Suprapubic skin (tissue), 4 donors: ENCODE measurements around the gene RARG. TPM values are rescaled to one million over a fixed set of nuclear protein-coding genes. Genes with fewer than 3 reads are reported as not detected.
A peak's percentile ranks its signal among the peaks of the same experiment; 100 is the strongest.

Experiments used
- DNase-seq, 2 donors: peaks; one replicate each; pipeline ENCODE4 v3.0.0-alpha.2; 2019; ENCODE audit warnings: low spot score in 2 of 2
- H3K27ac ChIP-seq: fragments of 200-600 bp; sonication (generic); one replicate; pipeline ENCODE4 v1.5.1; 2019
- H3K27me3 ChIP-seq: fragments of 200-600 bp; sonication (generic); one replicate; pipeline ENCODE4 v1.5.1; 2019
- H3K36me3 ChIP-seq: fragments of 200-600 bp; sonication (generic); one replicate; pipeline ENCODE4 v1.5.1; 2019
- H3K4me1 ChIP-seq: fragments of 200-600 bp; sonication (generic); one replicate; pipeline ENCODE4 v1.5.1; 2019
- H3K4me3 ChIP-seq: fragments of 200-600 bp; sonication (generic); one replicate; pipeline ENCODE4 v1.5.1; 2019; ENCODE audit warnings: mild to moderate bottlenecking
- H3K9me3 ChIP-seq: fragments of 200-600 bp; sonication (generic); one replicate; pipeline ENCODE4 v1.5.1; 2019
- EP300 ChIP-seq: sonication (generic); formaldehyde crosslinking; IDR thresholded peaks from one replicate; pipeline ENCODE4 v1.6.1; 2017; ENCODE audit warnings: antibody characterized with exemption
- POLR2A ChIP-seq, 2 donors: fragments of 450-650 bp; IDR thresholded peaks; one replicate each; pipeline ENCODE4 v1.6.1; 2017; ENCODE audit warnings: antibody characterized with exemption in 2 of 2, mild to moderate bottlenecking in 2 of 2, moderate library complexity in 2 of 2
- POLR2AphosphoS5 ChIP-seq, 3 donors: sonication (generic); formaldehyde crosslinking; IDR thresholded peaks; one replicate each; pipeline ENCODE4 v1.6.1; 2017; ENCODE audit warnings: antibody characterized with exemption in 3 of 3
- WGBS: methylation state at CpG from one replicate; pipeline ENCODE4 v1.1.5; 2018; 5-methylcytosine and 5-hydroxymethylcytosine counted together
- total RNA-seq, 4 donors: library from RNA; depleted of rRNA; stranded (reverse); fragments of >200 nt; gene quantifications; one replicate each; pipeline ENCODE4 v1.1.0, GENCODE V29; 2016
- TF ChIP-seq, protein P1 (sequence below), 2 donors: fragments of 200-600 bp in 1 of 2; fragments of 450-650 bp in 1 of 2; sonication (generic) in 1 of 2; IDR thresholded peaks; one replicate each; pipeline ENCODE4 v1.5.1; 2016 to 2019; ENCODE audit warnings: antibody characterized with exemption in 2 of 2, mild to moderate bottlenecking in 1 of 2, moderate library complexity in 1 of 2

RARG gene
- total RNA-seq, 4 donors from 2014 or later: 140 to 198 (median 172) TPM

DNA sequence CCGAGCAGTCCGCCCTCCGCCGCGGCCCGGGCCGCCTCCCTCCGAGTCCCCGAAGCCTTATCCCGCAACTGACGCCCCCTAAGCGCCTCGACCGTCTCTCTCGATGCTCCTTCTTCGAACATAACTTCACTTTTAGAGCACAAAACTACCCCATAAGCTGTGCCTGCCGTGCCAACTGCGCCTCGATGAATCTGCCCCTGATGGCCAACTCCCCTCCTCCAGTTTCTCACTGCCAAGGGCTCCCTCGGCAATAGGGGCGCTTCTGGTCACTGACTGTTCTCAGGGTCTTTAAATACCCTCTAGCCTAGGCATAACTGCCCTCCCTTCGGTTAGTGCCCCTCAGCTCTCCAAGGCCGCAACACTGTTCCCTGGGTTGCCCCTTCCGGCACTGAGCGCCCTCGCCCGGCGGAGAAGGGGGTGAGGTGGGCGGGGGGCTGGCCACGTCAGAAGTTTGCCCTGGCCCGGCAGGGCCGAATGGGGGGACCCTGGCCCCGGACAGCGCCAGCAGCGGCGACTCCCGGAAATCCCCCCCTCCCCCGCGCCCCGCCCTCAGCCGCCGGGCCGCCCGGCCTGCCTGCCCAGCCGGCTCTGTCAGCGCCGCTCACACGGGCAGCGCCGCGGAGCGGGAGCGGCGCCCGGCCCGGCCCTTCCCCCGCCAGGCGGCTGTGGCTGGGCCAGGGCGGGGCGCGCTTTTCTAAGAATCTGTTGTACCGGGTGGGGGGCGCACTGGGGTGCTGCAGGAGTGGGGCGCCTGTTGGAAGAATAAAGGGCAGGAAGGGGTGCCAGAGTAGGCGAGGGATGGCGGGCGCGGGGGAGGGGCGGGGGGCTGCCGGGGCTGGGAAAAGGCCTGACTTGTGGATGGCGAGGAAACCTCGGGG is 10.6 kb downstream of the RARG start:
- WGBS: 2% methylated on average over 32 of the region's 72 CpGs
- Histone ChIP-seq H3K4me1 (peaks cover 96% of the 10 kb centered on the region), H3K27me3 (no peaks in the 10 kb centered on the region), H3K27ac (peak overlapping the region; percentile 99), H3K9me3 (no peaks in the 10 kb centered on the region), H3K36me3 (peaks cover 1% of the 10 kb centered on the region), H3K4me3 (peak overlapping the region; percentile 61)
- DNase-seq: peak in 1 of 2 donors; percentile 85
- TF ChIP-seq POLR2AphosphoS5 (IDR thresholded peaks at IDR 0.05) (peak in 1 of 3 donors; percentile 31), EP300 (no peak), POLR2A (IDR thresholded peaks at IDR 0.05) (peak in 1 of 2 donors; percentile 30)
- TF ChIP-seq, protein P1, sequence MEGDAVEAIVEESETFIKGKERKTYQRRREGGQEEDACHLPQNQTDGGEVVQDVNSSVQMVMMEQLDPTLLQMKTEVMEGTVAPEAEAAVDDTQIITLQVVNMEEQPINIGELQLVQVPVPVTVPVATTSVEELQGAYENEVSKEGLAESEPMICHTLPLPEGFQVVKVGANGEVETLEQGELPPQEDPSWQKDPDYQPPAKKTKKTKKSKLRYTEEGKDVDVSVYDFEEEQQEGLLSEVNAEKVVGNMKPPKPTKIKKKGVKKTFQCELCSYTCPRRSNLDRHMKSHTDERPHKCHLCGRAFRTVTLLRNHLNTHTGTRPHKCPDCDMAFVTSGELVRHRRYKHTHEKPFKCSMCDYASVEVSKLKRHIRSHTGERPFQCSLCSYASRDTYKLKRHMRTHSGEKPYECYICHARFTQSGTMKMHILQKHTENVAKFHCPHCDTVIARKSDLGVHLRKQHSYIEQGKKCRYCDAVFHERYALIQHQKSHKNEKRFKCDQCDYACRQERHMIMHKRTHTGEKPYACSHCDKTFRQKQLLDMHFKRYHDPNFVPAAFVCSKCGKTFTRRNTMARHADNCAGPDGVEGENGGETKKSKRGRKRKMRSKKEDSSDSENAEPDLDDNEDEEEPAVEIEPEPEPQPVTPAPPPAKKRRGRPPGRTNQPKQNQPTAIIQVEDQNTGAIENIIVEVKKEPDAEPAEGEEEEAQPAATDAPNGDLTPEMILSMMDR (IDR thresholded peaks at IDR 0.05): peak in 1 of 2 donors; percentile 19

DNA sequence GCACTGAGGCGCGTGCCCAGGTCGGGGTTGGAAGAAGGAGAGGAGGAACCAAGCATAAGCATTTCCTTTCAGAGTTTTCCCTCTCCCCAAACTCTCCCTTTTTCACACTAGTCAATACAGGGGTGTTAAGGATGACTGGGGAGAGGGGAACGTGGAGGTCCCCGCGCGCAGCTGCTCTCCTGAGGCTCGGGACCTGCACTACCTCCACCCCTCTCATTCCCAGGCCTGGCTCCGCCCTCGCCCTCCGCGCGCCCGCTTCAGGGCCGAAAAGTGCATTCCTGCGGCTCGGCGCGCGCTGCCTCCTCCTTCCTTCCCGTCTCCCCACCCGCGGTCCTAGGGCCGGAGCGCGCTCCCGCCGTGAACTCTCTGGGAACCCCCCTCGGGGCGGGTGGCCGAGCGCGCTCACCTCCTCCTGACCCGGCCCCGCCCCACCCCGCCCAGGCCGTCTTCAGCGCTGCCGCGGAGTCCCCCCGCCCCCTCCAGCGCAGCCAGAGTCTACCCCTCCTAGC is 11.3 kb downstream of the RARG start:
- no peak for TF ChIP-seq EP300
- no peak for TF ChIP-seq POLR2A (IDR thresholded peaks at IDR 0.05)
- peak in 2 of 3 donors; percentile 11 to 23 for TF ChIP-seq POLR2AphosphoS5 (IDR thresholded peaks at IDR 0.05)
- WGBS: 3% methylated on average over 8 of the region's 42 CpGs
- H3K4me1 ChIP-seq: peaks cover 96% of the 10 kb centered on the region

DNA sequence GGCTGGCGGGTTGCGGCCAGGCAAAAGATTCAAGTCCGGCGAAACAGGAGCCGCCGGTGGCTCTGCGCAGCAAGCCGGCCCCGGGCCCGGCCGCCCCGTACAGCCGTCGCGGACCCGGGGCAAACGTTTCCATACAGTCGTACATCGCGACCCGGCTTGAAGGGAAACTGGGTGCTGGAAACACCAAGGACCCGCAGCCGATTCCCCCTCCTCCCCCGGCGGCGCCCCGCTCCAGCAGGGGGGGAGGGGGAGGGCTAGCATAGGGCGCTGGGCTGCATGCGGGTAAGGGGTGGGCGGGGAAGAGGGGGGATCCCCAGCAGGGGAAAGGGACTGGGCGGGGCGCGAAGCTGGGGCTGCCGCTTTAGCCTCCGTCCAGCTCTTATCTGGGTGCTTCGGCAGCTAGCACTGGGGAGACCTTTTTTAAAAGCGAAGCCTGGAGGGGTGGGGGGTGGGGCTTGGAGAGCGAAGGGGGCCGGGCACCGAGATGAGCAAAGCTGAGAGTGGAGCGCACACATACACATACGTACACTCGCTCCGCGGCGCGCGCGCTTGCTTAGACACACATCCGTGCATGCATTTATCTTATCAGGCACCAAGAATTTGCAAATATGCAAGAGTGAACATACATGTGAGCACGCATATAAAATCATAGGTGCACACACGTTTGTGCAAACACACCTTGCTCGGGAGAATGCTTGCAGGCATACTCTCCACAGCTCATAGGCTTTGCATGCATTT is 11.9 kb downstream of the RARG start:
- DNase-seq: no peak
- H3K9me3 ChIP-seq: no peaks in the 10 kb centered on the region
- peak overlapping the region; percentile 99 for H3K27ac ChIP-seq
- TF ChIP-seq, protein P1 (IDR thresholded peaks at IDR 0.05): no peak
- TF ChIP-seq POLR2AphosphoS5 (IDR thresholded peaks at IDR 0.05) (no peak), EP300 (no peak), POLR2A (IDR thresholded peaks at IDR 0.05) (no peak)
- peaks cover 96% of the 10 kb centered on the region for H3K4me1 ChIP-seq
- 0% methylated on average over 22 of the region's 53 CpGs for WGBS
- peak overlapping the region; percentile 61 for H3K4me3 ChIP-seq
- peaks cover 9% of the 10 kb centered on the region for H3K36me3 ChIP-seq
- no peaks in the 10 kb centered on the region for H3K27me3 ChIP-seq

More for the DNA sequence above, 11.3 kb downstream of the RARG start:
- peak overlapping the region; percentile 61 for H3K4me3 ChIP-seq
- no peaks in the 10 kb centered on the region for H3K9me3 ChIP-seq
- H3K27ac ChIP-seq: peak overlapping the region; percentile 99
- H3K27me3 ChIP-seq: no peaks in the 10 kb centered on the region
- peaks cover 3% of the 10 kb centered on the region for H3K36me3 ChIP-seq
- peak; percentile 91 to 95 for DNase-seq

DNA sequence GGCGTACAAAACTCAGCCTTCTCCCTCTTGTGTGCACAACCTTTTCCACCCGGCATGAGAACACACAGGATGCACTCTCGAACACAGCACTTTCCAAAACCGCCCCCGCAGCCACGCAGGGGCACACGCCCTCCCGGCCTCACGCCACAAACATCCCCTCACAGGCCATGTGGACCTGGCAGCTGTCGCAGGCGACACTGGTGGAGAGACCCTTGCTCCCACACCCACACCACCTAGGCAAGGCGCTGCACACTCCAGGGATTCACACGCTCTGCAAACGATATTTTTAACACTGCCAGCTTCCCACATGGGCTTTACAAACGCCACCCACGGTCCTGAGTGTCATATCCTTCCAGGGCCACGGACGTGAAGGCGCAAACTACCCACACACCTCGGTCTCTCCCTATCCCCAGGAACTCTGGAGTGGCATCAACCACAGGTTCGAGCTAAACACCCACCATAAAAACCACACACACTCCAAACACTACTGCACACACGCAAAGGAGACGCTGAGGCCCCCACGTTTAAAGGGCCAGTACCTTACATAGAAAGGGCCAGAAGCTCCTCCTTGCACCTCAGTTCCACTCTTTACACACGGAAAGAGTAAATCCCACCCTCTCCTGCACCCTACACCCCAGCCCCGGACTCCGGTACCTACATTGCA is 12.6 kb downstream of the RARG start:
- Histone ChIP-seq H3K9me3 (no peaks in the 10 kb centered on the region), H3K27ac (peak overlapping the region; percentile 99), H3K4me1 (peaks cover 96% of the 10 kb centered on the region), H3K27me3 (no peaks in the 10 kb centered on the region), H3K36me3 (peaks cover 16% of the 10 kb centered on the region), H3K4me3 (peak overlapping the region; percentile 61)
- no peak for DNase-seq
- 3% methylated on average over 19 of the region's 27 CpGs for WGBS
- no peak for TF ChIP-seq POLR2AphosphoS5 (IDR thresholded peaks at IDR 0.05)
- TF ChIP-seq POLR2A (IDR thresholded peaks at IDR 0.05): no peak
- TF ChIP-seq EP300: no peak
- TF ChIP-seq, protein P1 (IDR thresholded peaks at IDR 0.05): no peak

DNA sequence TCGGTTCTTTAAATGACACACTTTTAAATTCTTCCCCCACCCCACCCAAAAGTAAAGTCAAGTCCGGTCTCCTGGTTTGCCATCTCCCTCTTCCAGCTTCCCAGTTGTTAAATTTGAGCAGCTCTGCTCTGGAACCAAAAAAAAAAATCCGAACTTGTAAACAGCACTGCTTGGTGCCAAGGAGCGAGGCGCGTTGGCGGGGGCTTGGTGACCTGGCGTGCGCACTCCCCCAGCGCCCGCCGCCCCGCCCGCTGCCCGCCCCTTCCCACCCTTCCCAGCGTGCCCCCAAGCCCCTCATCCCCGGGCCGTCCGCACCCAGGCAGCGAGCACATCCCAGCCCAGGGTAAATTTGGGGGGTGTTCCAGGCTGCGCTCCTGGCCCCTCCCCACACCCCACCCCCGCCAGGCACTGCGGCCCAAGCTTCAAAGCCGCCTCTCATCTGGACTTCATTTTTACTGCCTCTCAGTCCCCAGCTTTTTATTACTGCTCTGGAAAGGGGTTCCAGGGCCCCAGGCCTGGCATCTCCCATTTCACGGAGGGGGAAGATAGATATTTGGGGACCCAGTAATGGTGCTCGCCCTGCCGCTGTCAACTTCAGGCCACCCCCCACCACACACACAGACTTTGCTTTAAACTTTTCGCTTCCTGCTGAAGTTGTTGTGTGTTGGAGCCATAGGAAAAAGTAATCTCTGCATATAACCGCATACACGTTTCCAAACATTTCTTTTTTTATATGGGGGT is 13.3 kb downstream of the RARG start:
- no peaks in the 10 kb centered on the region for H3K27me3 ChIP-seq
- TF ChIP-seq, protein P1 (IDR thresholded peaks at IDR 0.05): no peak
- no peak for TF ChIP-seq POLR2A (IDR thresholded peaks at IDR 0.05)
- TF ChIP-seq EP300: no peak
- TF ChIP-seq POLR2AphosphoS5 (IDR thresholded peaks at IDR 0.05): no peak
- 32% methylated on average over 26 of the region's 30 CpGs for WGBS
- H3K9me3 ChIP-seq: no peaks in the 10 kb centered on the region
- H3K4me3 ChIP-seq: peak overlapping the region; percentile 61
- H3K4me1 ChIP-seq: peaks cover 90% of the 10 kb centered on the region
- peaks cover 23% of the 10 kb centered on the region for H3K36me3 ChIP-seq
- peak overlapping the region; percentile 99 for H3K27ac ChIP-seq
- DNase-seq: no peak
